ENCODE results near the gene BRSK2. TPM values are rescaled to one million over a fixed set of nuclear protein-coding genes. Genes with fewer than 3 reads are reported as not detected.

Gene BRSK2
- total and polyA plus RNA-seq, 9 of the 15 experiments (the other 6 are each of a cell fraction or from before 2014, with no cell fraction given), result 0.06 to 0.52 (median 0.18) TPM; not detected in 5

- no peak for TF ChIP-seq THRA (IDR thresholded peaks at IDR 0.05)
- no peak for TF ChIP-seq TCF3 (CRISPR knock-in tag; IDR thresholded peaks at IDR 0.05)
- no peak for TF ChIP-seq CBFB (CRISPR knock-in tag; IDR thresholded peaks at IDR 0.05)
- TF ChIP-seq BRF2 (IDR thresholded peaks at IDR 0.05; ENCODE audit: borderline replicate concordance, insufficient read depth, insufficient read length), result no peak
- TF ChIP-seq SIRT6 (IDR thresholded peaks at IDR 0.05; ENCODE audit: low read depth, low read length), result no peak
- no peak for TF ChIP-seq TCFL5 (CRISPR knock-in tag; conservative IDR thresholded peaks at IDR 0.05)
Observed at GRCh38 chr11:1506981-1507380, 117.2 kb downstream of the BRSK2 start (continued).

DNA sequence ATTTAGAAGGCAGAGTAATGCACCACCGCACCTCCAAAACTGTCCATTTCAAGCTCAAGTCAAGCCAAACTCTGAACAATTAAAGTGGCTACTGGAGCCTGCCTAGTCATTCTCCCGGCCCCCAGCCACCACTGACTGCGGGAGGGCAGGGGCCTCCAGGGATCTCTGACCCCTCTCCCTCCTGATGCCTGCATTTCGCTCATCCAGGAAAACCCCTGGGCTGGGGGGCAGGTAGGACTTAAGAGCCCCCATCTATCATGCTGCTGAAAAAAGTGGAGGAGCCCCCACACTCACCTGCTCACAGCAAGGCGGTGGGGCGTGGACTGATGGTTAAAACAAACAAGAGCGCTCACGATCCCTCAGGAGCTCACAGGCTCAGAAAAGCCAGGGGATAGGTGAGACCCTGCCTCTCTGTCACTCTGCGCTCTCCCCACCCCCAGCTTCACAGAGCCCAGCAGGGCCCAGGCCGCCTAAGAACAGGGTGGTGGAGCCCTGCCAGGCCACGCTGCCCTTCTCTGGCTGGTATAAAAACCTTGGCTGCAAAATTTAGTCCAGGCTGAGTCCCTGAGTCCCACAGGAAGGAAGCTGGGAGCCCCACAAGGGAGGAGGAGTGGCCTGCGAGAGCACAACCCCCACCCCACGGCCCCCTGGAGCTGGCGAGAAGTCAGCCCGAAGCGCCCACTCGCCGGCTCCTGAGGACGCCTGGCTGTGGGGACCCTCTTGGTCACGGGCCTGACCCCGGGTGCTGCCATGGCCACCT is 117.8 kb downstream of the BRSK2 start:
- Histone ChIP-seq H3K27ac (ENCODE audit: extremely low read depth, low read depth, low read length) (no peak overlapping the region), H3K4me3 (no peak overlapping the region), H3K4me1 (replicated peaks in 1 of 2; ENCODE audit: control insufficient read depth in 2 of 2, insufficient read depth in 2 of 2, low read length in 2 of 2) (peaks cover 3 to 31% of the 10 kb centered on the region in 2 experiments; a peak in 4 of 5 replicates), H3K9me1 (ENCODE audit: control insufficient read depth, insufficient read depth, low read length) (peaks cover 6% of the 10 kb centered on the region), H3K79me2 (ENCODE audit: control insufficient read depth, insufficient read depth, low read length) (no peaks in the 10 kb centered on the region; the same call in 1 of the 3 replicates), H2AFZ (ENCODE audit: low read depth, low read length) (no peak overlapping the region), H3K27me3 (ENCODE audit: control insufficient read depth in 2 of 2, insufficient read depth in 2 of 2, low read length in 2 of 2) (no peaks in the 10 kb centered on the region), H4K20me1 (replicated peaks; ENCODE audit: control insufficient read depth, insufficient read depth, low read length) (peaks cover 48% of the 10 kb centered on the region), H3K4me2 (ENCODE audit: insufficient read depth, low read length) (no peak overlapping the region), H3K36me3 (ENCODE audit: control insufficient read depth, insufficient read depth, low read length) (no peaks in the 10 kb centered on the region), H3K9ac (ENCODE audit: insufficient read depth in 1 of 2, low read depth in 2 of 2, low read length in 2 of 2) (peak overlapping the region in 1 of 2 experiments; percentile 26; a peak in 1 of 4 replicates), H3K9me3 (replicated peaks; ENCODE audit: control insufficient read depth, insufficient read depth, low read depth, low read length) (no peaks in the 10 kb centered on the region)
- WGBS (ENCODE audit: insufficient coverage, low coverage, missing lambda C conversion rate), result 55% methylated on average over 21 of the region's 21 CpGs
- in situ Hi-C loops (cut with MboI) (no loop called here), intact Hi-C loops (cut with micrococcal nuclease) (no loop called here)
- ATAC-seq (no peak), DNase-seq (ENCODE audit: extremely low read depth in 1 of 4, low spot score in 3 of 4) (no peak), FAIRE-seq (no peak)
- ChIA-PET POLR2A (no interaction called here), CTCF (ENCODE audit: low intra/inter-chr PET ratio) (no interaction called here)
- TF ChIP-seq HDGF (IDR thresholded peaks at IDR 0.05), result no peak
- TF ChIP-seq, protein P1, sequence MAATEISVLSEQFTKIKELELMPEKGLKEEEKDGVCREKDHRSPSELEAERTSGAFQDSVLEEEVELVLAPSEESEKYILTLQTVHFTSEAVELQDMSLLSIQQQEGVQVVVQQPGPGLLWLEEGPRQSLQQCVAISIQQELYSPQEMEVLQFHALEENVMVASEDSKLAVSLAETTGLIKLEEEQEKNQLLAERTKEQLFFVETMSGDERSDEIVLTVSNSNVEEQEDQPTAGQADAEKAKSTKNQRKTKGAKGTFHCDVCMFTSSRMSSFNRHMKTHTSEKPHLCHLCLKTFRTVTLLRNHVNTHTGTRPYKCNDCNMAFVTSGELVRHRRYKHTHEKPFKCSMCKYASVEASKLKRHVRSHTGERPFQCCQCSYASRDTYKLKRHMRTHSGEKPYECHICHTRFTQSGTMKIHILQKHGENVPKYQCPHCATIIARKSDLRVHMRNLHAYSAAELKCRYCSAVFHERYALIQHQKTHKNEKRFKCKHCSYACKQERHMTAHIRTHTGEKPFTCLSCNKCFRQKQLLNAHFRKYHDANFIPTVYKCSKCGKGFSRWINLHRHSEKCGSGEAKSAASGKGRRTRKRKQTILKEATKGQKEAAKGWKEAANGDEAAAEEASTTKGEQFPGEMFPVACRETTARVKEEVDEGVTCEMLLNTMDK (IDR thresholded peaks at IDR 0.05; ENCODE audit: borderline replicate concordance, insufficient read depth, low read depth, low read length, poor library complexity, severe bottlenecking), result no peak
- TF ChIP-seq TBL1XR1 (IDR thresholded peaks at IDR 0.05; ENCODE audit: low read length in 2 of 2), result no peak
- no peak for TF ChIP-seq RBFOX2 (IDR thresholded peaks at IDR 0.05; ENCODE audit: low read depth, low read length)
- no peak for TF ChIP-seq HDAC8 (tag; IDR thresholded peaks at IDR 0.05)
- TF ChIP-seq ZBTB7A (IDR thresholded peaks at IDR 0.05; ENCODE audit: borderline replicate concordance, control insufficient read depth, low read depth, low read length), result no peak
- no peak for TF ChIP-seq ZNF324 (CRISPR knock-in tag; IDR thresholded peaks at IDR 0.05)
- no peak for TF ChIP-seq MCM5 (IDR thresholded peaks at IDR 0.05; ENCODE audit: low read depth)
- no peak for TF ChIP-seq ATF4 (CRISPR knock-in tag; IDR thresholded peaks at IDR 0.05)
- TF ChIP-seq ZNF436 (CRISPR knock-in tag; IDR thresholded peaks at IDR 0.05), result no peak
- BruUV-seq (replicated peaks), result no TSS peak

Measured in K562 (cell line).